ENCODE results near the gene BCL3. TPM values are rescaled to one million over a fixed set of nuclear protein-coding genes. Genes with fewer than 3 reads are reported as not detected.

The BCL3 gene
- total and polyA plus RNA-seq, 2 experiments from 2014 or later, result 1.4 to 4.1 TPM

- TF ChIP-seq REST (IDR thresholded peaks at IDR 0.05; ENCODE audit: unreplicated experiment), result no peak
- TF ChIP-seq ZNF114 (CRISPR knock-in tag; IDR thresholded peaks at IDR 0.05), result no peak
- TF ChIP-seq STAT1 (IDR thresholded peaks at IDR 0.05; ENCODE audit: unreplicated experiment), result no peak
- TF ChIP-seq ZNF331 (CRISPR knock-in tag; IDR thresholded peaks at IDR 0.05; ENCODE audit: low read depth), result no peak
- no peak for TF ChIP-seq CTCF (conservative IDR thresholded peaks at IDR 0.05; ENCODE audit: low read depth in 2 of 2)
- no peak for TF ChIP-seq ETS1 (IDR thresholded peaks at IDR 0.05)
- no peak for TF ChIP-seq EZH2phosphoT487 (IDR thresholded peaks at IDR 0.05; ENCODE audit: unreplicated experiment)
- no peak for TF ChIP-seq EZH2 (IDR thresholded peaks at IDR 0.05; ENCODE audit: low read depth, unreplicated experiment)
These were observed 35.0 kb downstream of the BCL3 start (continued) for GRCh38 chr19:44783545-44783944.

GRCh38 chr19:44785271-44785670, 36.8 kb downstream of the BCL3 start:
- Histone ChIP-seq H3K4me1 (ENCODE audit: insufficient read depth) (no peaks in the 10 kb centered on the region), H3K36me3 (ENCODE audit: insufficient read depth) (no peaks in the 10 kb centered on the region; the same call in 1 of the 2 replicates), H3K27me3 (ENCODE audit: insufficient read depth) (no peaks in the 10 kb centered on the region), H3F3A (replicated peaks; ENCODE audit: low read depth) (peaks cover 9% of the 10 kb centered on the region; the same call in 1 of the 2 replicates), H2AFZ (no peak overlapping the region), H3K4me3 (no peak overlapping the region), H3K79me2 (replicated peaks; ENCODE audit: insufficient read depth) (no peaks in the 10 kb centered on the region), H3K9me2 (ENCODE audit: insufficient read depth) (no peaks in the 10 kb centered on the region), H3K27ac (ENCODE audit: low read depth) (no peak overlapping the region), H4K20me1 (replicated peaks; ENCODE audit: insufficient read depth) (no peaks in the 10 kb centered on the region; the same call in 1 of the 2 replicates), H3K4me2 (no peak overlapping the region)
- H3K27me3 Mint-ChIP-seq (ENCODE audit: insufficient read depth, low read depth, poor library complexity), result peaks cover 9% of the 10 kb centered on the region
- H3K4me3 Mint-ChIP-seq, result no peak overlapping the region
- H3K27ac Mint-ChIP-seq, result no peak overlapping the region
- DNase-seq (ENCODE audit: low spot score) (no peak), ATAC-seq (no peak)
- H3K9me3 Mint-ChIP-seq, result no peaks in the 10 kb centered on the region
- H3K4me1 Mint-ChIP-seq, result peaks cover 6% of the 10 kb centered on the region
- H3K36me3 Mint-ChIP-seq (ENCODE audit: low read depth), result peaks cover 24% of the 10 kb centered on the region; the same call in 2 of the 3 replicates
- no peak for TF ChIP-seq STAT1 (IDR thresholded peaks at IDR 0.05; ENCODE audit: unreplicated experiment)
- no peak for TF ChIP-seq NANOG (IDR thresholded peaks at IDR 0.05; ENCODE audit: borderline replicate concordance)
- TF ChIP-seq CTCF (conservative IDR thresholded peaks at IDR 0.05; ENCODE audit: low read depth in 2 of 2), result no peak
- no peak for TF ChIP-seq REST (IDR thresholded peaks at IDR 0.05; ENCODE audit: unreplicated experiment)
- no peak for TF ChIP-seq ZNF114 (CRISPR knock-in tag; IDR thresholded peaks at IDR 0.05)
- no peak for TF ChIP-seq EZH2 (IDR thresholded peaks at IDR 0.05; ENCODE audit: low read depth, unreplicated experiment)
- TF ChIP-seq ZNF331 (CRISPR knock-in tag; IDR thresholded peaks at IDR 0.05; ENCODE audit: low read depth), result no peak
- no peak for TF ChIP-seq EZH2phosphoT487 (IDR thresholded peaks at IDR 0.05; ENCODE audit: unreplicated experiment)
- TF ChIP-seq ETS1 (IDR thresholded peaks at IDR 0.05), result no peak

Data from GM23338 (cell line).